Adrenal gland (tissue), 5 donors: ENCODE results near the gene TBX6.

ENCODE experiments used
- CTCF ChIP-seq, 6 experiments: fragments of 450-650 bp in 4 of 6; fragments of 200-600 bp in 2 of 6; sonication (generic) in 1 of 6; IDR thresholded peaks; 1 replicate in 5 of 6; 2 replicates in 1 of 6; pipeline versions ENCODE4 v1.5.1 to v1.8.0; 2016 to 2021; ENCODE audit warnings: antibody characterized with exemption in 6 of 6, mild to moderate bottlenecking in 2 of 6, moderate library complexity in 1 of 6
- POLR2A ChIP-seq, 2 donors: fragments of 450-650 bp; IDR thresholded peaks; one replicate each; pipeline ENCODE4 v1.6.1; 2017; ENCODE audit warnings: antibody characterized with exemption in 2 of 2, mild to moderate bottlenecking in 2 of 2, moderate library complexity in 1 of 2
- donor health status: DM: no; HTN: no; CAD: no.

- TF ChIP-seq CTCF (IDR thresholded peaks at IDR 0.05) (no peak), POLR2A (IDR thresholded peaks at IDR 0.05) (no peak)
Observed at GRCh38 chr16:30068333-30068732, 23.4 kb downstream of the TBX6 start.
